GM21447 (cell line): Measurements from ENCODE around the gene ABHD16A.

Source experiments
- ATAC-seq: cut with Tn5 transposase; IDR thresholded peaks from one replicate; pipeline ENCODE4 v1.9.1; 2021; ENCODE audit not compliant: unreplicated experiment

ABHD16A gene

GRCh38 chr6:31642798-31643570 lies 60.1 kb downstream of the ABHD16A start:
- ATAC-seq, result no peak

- no peak for ATAC-seq
Observed at GRCh38 chr6:31641370-31641769, 61.8 kb downstream of the ABHD16A start.

GRCh38 chr6:31640612-31641011 lies 62.5 kb downstream of the ABHD16A start:
- ATAC-seq, result no peak

- no peak for ATAC-seq
Observed at GRCh38 chr6:31639449-31639861, 63.7 kb downstream of the ABHD16A start.

GRCh38 chr6:31639043-31639442 lies 64.1 kb downstream of the ABHD16A start:
- no peak for ATAC-seq
